Measurements from ENCODE around the gene PANX1. TPM values are rescaled to one million over a fixed set of nuclear protein-coding genes. Genes with fewer than 3 reads are reported as not detected.
A peak's percentile ranks its signal among the peaks of the same experiment; 100 is the strongest.

Gene PANX1
- total RNA-seq, 3 donors from 2014 or later: 7.5 to 19.2 (median 9.0) TPM

DNA sequence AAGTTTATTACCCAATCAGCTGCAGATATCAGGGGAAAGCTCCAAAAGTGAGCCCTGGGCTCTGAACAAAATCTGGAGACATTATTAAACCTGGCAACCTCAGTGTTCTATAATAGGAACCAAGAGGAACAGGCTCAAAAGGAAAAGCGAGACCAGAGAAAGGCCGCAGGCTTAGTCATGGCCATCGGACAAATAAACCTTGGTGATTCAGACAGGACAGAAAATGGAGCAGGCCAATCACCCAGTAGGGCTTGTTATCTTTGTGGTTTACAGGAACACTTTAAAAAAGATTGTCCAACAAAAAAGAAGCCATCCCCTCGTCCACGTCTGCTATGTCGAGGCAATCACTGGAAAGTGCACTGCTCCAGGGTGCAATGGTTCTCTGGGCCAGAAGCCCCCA lies 7.7 kb upstream of the PANX1 start:
- intact Hi-C loops (cut with DNase I, micrococcal nuclease): no loop called here
- no peak for DNase-seq
- H3K9me3 ChIP-seq: no peaks in the 10 kb centered on the region

GRCh38 chr11:94125407-94126115 lies 3.1 kb upstream of the PANX1 start:
- DNase-seq (no peak), ATAC-seq (no peak)
- intact Hi-C loops (cut with DNase I, micrococcal nuclease): no loop called here
- Histone ChIP-seq H3K4me3 (no peak overlapping the region), H3K36me3 (ENCODE audit: low read depth) (no peaks in the 10 kb centered on the region), H3K9me3 (no peaks in the 10 kb centered on the region), H3K4me1 (ENCODE audit: low read depth) (peaks cover 19% of the 10 kb centered on the region)
- TF ChIP-seq CTCF (IDR thresholded peaks at IDR 0.05): no peak

More for the DNA sequence above, 7.7 kb upstream of the PANX1 start:
- Histone ChIP-seq H3K4me1 (ENCODE audit: low read depth) (no peaks in the 10 kb centered on the region), H3K4me3 (no peak overlapping the region), H3K36me3 (ENCODE audit: low read depth) (no peaks in the 10 kb centered on the region)
- no peak for ATAC-seq
- no peak for TF ChIP-seq CTCF (IDR thresholded peaks at IDR 0.05)

DNA sequence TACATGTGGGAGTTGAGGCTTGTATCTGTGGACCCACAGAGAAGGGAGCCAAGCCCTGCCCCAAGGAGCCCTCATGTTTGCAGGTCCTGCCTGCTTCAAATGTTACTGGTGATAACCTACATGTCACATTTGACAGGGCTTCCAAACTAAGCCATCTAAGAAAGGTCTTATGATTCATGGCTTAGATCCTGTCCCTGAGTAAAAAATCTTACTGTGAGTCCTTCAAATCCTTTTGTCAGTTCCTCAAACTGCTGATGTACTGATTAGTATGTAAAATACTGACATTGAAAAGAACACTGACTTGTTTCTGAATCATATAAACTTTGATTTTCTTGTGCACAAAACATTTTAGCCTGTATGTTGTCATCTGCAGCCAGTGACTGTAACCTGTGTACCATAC lies 1.0 kb upstream of the PANX1 start:
- Histone ChIP-seq H3K4me3 (no peak overlapping the region), H3K9me3 (no peaks in the 10 kb centered on the region), H3K4me1 (ENCODE audit: low read depth) (peaks cover 26% of the 10 kb centered on the region), H3K36me3 (ENCODE audit: low read depth) (no peaks in the 10 kb centered on the region)
- intact Hi-C loops (cut with DNase I, micrococcal nuclease): no loop called here
- no peak for TF ChIP-seq CTCF (IDR thresholded peaks at IDR 0.05)
- DNase-seq (no peak), ATAC-seq (no peak)

- Histone ChIP-seq H3K9me3 (no peaks in the 10 kb centered on the region), H3K4me1 (ENCODE audit: low read depth) (peaks cover 26% of the 10 kb centered on the region), H3K36me3 (ENCODE audit: low read depth) (no peaks in the 10 kb centered on the region), H3K4me3 (peak overlapping the region; percentile 50)
- ATAC-seq (peak; percentile 24), DNase-seq (peak in 1 of 3 donors; percentile 63)
- no peak for TF ChIP-seq CTCF (IDR thresholded peaks at IDR 0.05)
- intact Hi-C loops (cut with DNase I, micrococcal nuclease): no loop called here
Observed at GRCh38 chr11:94128291-94128745, 323 bp upstream of the PANX1 start.

GRCh38 chr11:94129512-94130297 lies 1.1 kb downstream of the PANX1 start:
- peaks cover 26% of the 10 kb centered on the region for H3K4me1 ChIP-seq (ENCODE audit: low read depth)
- peak overlapping the region; percentile 50 for H3K4me3 ChIP-seq
- ATAC-seq (peak; percentile 87), DNase-seq (peak in 2 of 3 donors; percentile 87 to 92)
- H3K36me3 ChIP-seq (ENCODE audit: low read depth): no peaks in the 10 kb centered on the region
- H3K9me3 ChIP-seq: no peaks in the 10 kb centered on the region
- intact Hi-C loops (cut with DNase I, micrococcal nuclease): no loop called here
- TF ChIP-seq CTCF (IDR thresholded peaks at IDR 0.05): no peak
